Nephron (organoid): ENCODE measurements around the gene NCOA7.

Source experiments
- H3K27ac Mint-ChIP-seq, 3 experiments: 2 replicates each; pipeline ENCODE4 v1.8.0; 2020; ENCODE audit warnings: mixed read lengths in 3 of 3, mild to moderate bottlenecking in 2 of 3, moderate library complexity in 1 of 3
- H3K27me3 Mint-ChIP-seq: 2 replicates; pipeline ENCODE4 v1.8.0; 2021; ENCODE audit warnings: low read depth, mild to moderate bottlenecking, moderate library complexity, mixed read lengths
- H3K36me3 Mint-ChIP-seq: 2 replicates; pipeline ENCODE4 v1.8.0; 2020; ENCODE audit warnings: low read depth, mixed read lengths
- H3K4me1 Mint-ChIP-seq: 2 replicates; pipeline ENCODE4 v1.8.0; 2020; ENCODE audit warnings: mixed read lengths
- H3K4me3 Mint-ChIP-seq, 3 experiments: 2 replicates each; pipeline ENCODE4 v1.8.0; 2020; ENCODE audit warnings: mild to moderate bottlenecking in 3 of 3, mixed read lengths in 3 of 3, moderate library complexity in 2 of 3
- H3K9me3 Mint-ChIP-seq: 2 replicates; pipeline ENCODE4 v1.8.0; 2020; ENCODE audit warnings: mixed read lengths
- CTCF ChIP-seq, 3 experiments: fragments of 200-600 bp; sonication (generic); IDR thresholded peaks; one replicate each; pipeline ENCODE4 v1.5.0; 2021; ENCODE audit warnings: antibody characterized with exemption in 3 of 3; ENCODE audit not compliant: unreplicated experiment in 3 of 3

The NCOA7 gene

GRCh38 chr6:125940247-125941041 is 149.7 kb downstream of the NCOA7 start:
- H3K4me1 Mint-ChIP-seq: no peaks in the 10 kb centered on the region
- H3K4me3 Mint-ChIP-seq: no peak overlapping the region
- TF ChIP-seq CTCF (IDR thresholded peaks at IDR 0.05; ENCODE audit: unreplicated experiment in 3 of 3): no peak
- no peaks in the 10 kb centered on the region for H3K36me3 Mint-ChIP-seq
- no peaks in the 10 kb centered on the region for H3K9me3 Mint-ChIP-seq
- peak overlapping the region in 1 of 3 experiments; percentile 59 for H3K27ac Mint-ChIP-seq
- H3K27me3 Mint-ChIP-seq: peaks cover 3% of the 10 kb centered on the region

- Mint-ChIP-seq H3K9me3 (no peaks in the 10 kb centered on the region), H3K36me3 (no peaks in the 10 kb centered on the region), H3K4me1 (peaks cover 5% of the 10 kb centered on the region), H3K4me3 (no peak overlapping the region), H3K27ac (peak overlapping the region in 1 of 3 experiments; percentile 2), H3K27me3 (peaks cover 3% of the 10 kb centered on the region)
- TF ChIP-seq CTCF (IDR thresholded peaks at IDR 0.05; ENCODE audit: unreplicated experiment in 3 of 3): no peak
These were observed 152.1 kb downstream of the NCOA7 start for GRCh38 chr6:125942672-125943527.

- no peaks in the 10 kb centered on the region for H3K9me3 Mint-ChIP-seq
- TF ChIP-seq CTCF (IDR thresholded peaks at IDR 0.05; ENCODE audit: unreplicated experiment in 3 of 3): no peak
- H3K4me3 Mint-ChIP-seq: no peak overlapping the region
- H3K36me3 Mint-ChIP-seq: no peaks in the 10 kb centered on the region
- peak overlapping the region in 1 of 3 experiments; percentile 14 for H3K27ac Mint-ChIP-seq
- peaks cover 5% of the 10 kb centered on the region for H3K4me1 Mint-ChIP-seq
- peaks cover 3% of the 10 kb centered on the region for H3K27me3 Mint-ChIP-seq
These were observed 153.0 kb downstream of the NCOA7 start for GRCh38 chr6:125943528-125944433.

GRCh38 chr6:125944434-125944816 is 153.7 kb downstream of the NCOA7 start:
- Mint-ChIP-seq H3K4me1 (peaks cover 5% of the 10 kb centered on the region), H3K27me3 (peaks cover under 1% of the 10 kb centered on the region), H3K36me3 (no peaks in the 10 kb centered on the region), H3K9me3 (no peaks in the 10 kb centered on the region), H3K27ac (peak overlapping the region in 1 of 3 experiments; percentile 14), H3K4me3 (no peak overlapping the region)
- TF ChIP-seq CTCF (IDR thresholded peaks at IDR 0.05; ENCODE audit: unreplicated experiment in 3 of 3): no peak

GRCh38 chr6:125944896-125945295 is 154.1 kb downstream of the NCOA7 start:
- H3K9me3 Mint-ChIP-seq: no peaks in the 10 kb centered on the region
- no peak overlapping the region for H3K27ac Mint-ChIP-seq
- no peak for TF ChIP-seq CTCF (IDR thresholded peaks at IDR 0.05; ENCODE audit: unreplicated experiment in 3 of 3)
- H3K27me3 Mint-ChIP-seq: no peaks in the 10 kb centered on the region
- peaks cover 5% of the 10 kb centered on the region for H3K4me1 Mint-ChIP-seq
- no peaks in the 10 kb centered on the region for H3K36me3 Mint-ChIP-seq
- H3K4me3 Mint-ChIP-seq: no peak overlapping the region
